ENCODE data around the gene TCF21.
"Not testable (repeated sequence)": the region's sequence is repeated elsewhere in the genome, so short reads cannot be mapped to it uniquely, and the experiment has no call there.

GRCh38 chr6:133936352-133936751, 47.4 kb downstream of the TCF21 start:
- not testable (repeated sequence) for TF ChIP-seq CTCF (conservative IDR thresholded peaks at IDR 0.05; ENCODE audit: low read depth in 2 of 2); ETS1 (IDR thresholded peaks at IDR 0.05); EZH2 (IDR thresholded peaks at IDR 0.05; ENCODE audit: low read depth, unreplicated experiment)

Data from GM23338 (cell line).